Lower lobe of right lung (tissue), 2 donors: Measurements from ENCODE around the gene PNKD. TPM values are rescaled to one million over a fixed set of nuclear protein-coding genes. Genes with fewer than 3 reads are reported as not detected.

Experiments used
- ATAC-seq, 2 donors: fragments of 200-7000 bp; cut with Tn5 transposase; one replicate each; pipeline ENCODE4 v1.9.1; 2020 to 2022; ENCODE audit warnings: mild to moderate bottlenecking in 2 of 2, moderate library complexity in 2 of 2
- DNase-seq: peaks from one replicate; pipeline ENCODE4 v3.0.0-alpha.2; 2020
- H3K27ac ChIP-seq: fragments of 200-600 bp; one replicate; pipeline ENCODE4 v1.8.0; 2022
- H3K27me3 ChIP-seq: fragments of 200-600 bp; one replicate; pipeline ENCODE4 v1.8.0; 2022; ENCODE audit warnings: low read depth
- H3K36me3 ChIP-seq: fragments of 200-600 bp; one replicate; pipeline ENCODE4 v1.8.0; 2022; ENCODE audit warnings: mild to moderate bottlenecking
- H3K4me1 ChIP-seq: fragments of 200-600 bp; one replicate; pipeline ENCODE4 v1.8.0; 2022
- H3K4me3 ChIP-seq: fragments of 200-600 bp; one replicate; pipeline ENCODE4 v1.8.0; 2022; ENCODE audit warnings: mild to moderate bottlenecking
- H3K9me3 ChIP-seq: fragments of 200-600 bp; one replicate; pipeline ENCODE4 v1.8.0; 2022
- CTCF ChIP-seq: fragments of 200-600 bp; IDR thresholded peaks from one replicate; pipeline ENCODE4 v1.8.0; 2022; ENCODE audit warnings: antibody characterized with exemption, mild to moderate bottlenecking
- intact Hi-C: fragments of 100-400 bp; cut with DNase I; formaldehyde crosslinking; loops from one replicate; pipeline ENCODE4 v1.11.0; 2022
- total RNA-seq: library from RNA; stranded (reverse); fragmentation: NEBNext Ultra II Directional; extraction: Animal tissue kit (Norgen Biotek cat#: 25700); gene quantifications from one replicate; pipeline ENCODE4 v1.2.1, GENCODE V29; 2021
- donor health status: DM: no; HTN: yes; CAD: no; lungs with severe emphysema.

Gene PNKD
- total RNA-seq, 1 donor from 2014 or later: 65.8 TPM

GRCh38 chr2:218371983-218372350, 101.6 kb downstream of the PNKD start:
- peaks cover 43% of the 10 kb centered on the region for H3K4me1 ChIP-seq
- ATAC-seq: no peak
- intact Hi-C loops: no loop called here
- H3K27ac ChIP-seq: peak overlapping the region; percentile 95
- DNase-seq: peak; percentile 14
- H3K27me3 ChIP-seq: no peaks in the 10 kb centered on the region
- no peaks in the 10 kb centered on the region for H3K36me3 ChIP-seq
- no peak for TF ChIP-seq CTCF
- H3K4me3 ChIP-seq: no peak overlapping the region
- H3K9me3 ChIP-seq: peaks cover under 1% of the 10 kb centered on the region

GRCh38 chr2:218374795-218375194, 104.5 kb downstream of the PNKD start:
- H3K27me3 ChIP-seq: no peaks in the 10 kb centered on the region
- no peaks in the 10 kb centered on the region for H3K9me3 ChIP-seq
- no peak for TF ChIP-seq CTCF
- peaks cover 21% of the 10 kb centered on the region for H3K4me1 ChIP-seq
- H3K27ac ChIP-seq: no peak overlapping the region
- no peaks in the 10 kb centered on the region for H3K36me3 ChIP-seq
- ATAC-seq (no peak), DNase-seq (peak; percentile 4)
- H3K4me3 ChIP-seq: no peak overlapping the region
- intact Hi-C loops: no loop called here

GRCh38 chr2:218375212-218375611, 104.9 kb downstream of the PNKD start:
- no peaks in the 10 kb centered on the region for H3K27me3 ChIP-seq
- H3K4me3 ChIP-seq: no peak overlapping the region
- no peak overlapping the region for H3K27ac ChIP-seq
- no peak for DNase-seq
- no peaks in the 10 kb centered on the region for H3K9me3 ChIP-seq
- ATAC-seq: no peak
- peaks cover 16% of the 10 kb centered on the region for H3K4me1 ChIP-seq
- intact Hi-C loops: no loop called here
- TF ChIP-seq CTCF: no peak
- H3K36me3 ChIP-seq: no peaks in the 10 kb centered on the region

GRCh38 chr2:218378053-218378452, 107.7 kb downstream of the PNKD start:
- Histone ChIP-seq H3K9me3 (no peaks in the 10 kb centered on the region), H3K36me3 (no peaks in the 10 kb centered on the region), H3K27me3 (no peaks in the 10 kb centered on the region), H3K4me3 (no peak overlapping the region), H3K4me1 (no peaks in the 10 kb centered on the region), H3K27ac (no peak overlapping the region)
- intact Hi-C loops: no loop called here
- ATAC-seq (peak; percentile 59 to 60), DNase-seq (no peak)
- TF ChIP-seq CTCF: no peak

- intact Hi-C loops: no loop called here
- no peak for TF ChIP-seq CTCF
- DNase-seq: peak; percentile 92
- Histone ChIP-seq H3K4me1 (no peaks in the 10 kb centered on the region), H3K4me3 (peak within 1 kb of the TSS; percentile 53), H3K36me3 (peaks cover 4% of the 10 kb centered on the region), H3K9me3 (no peaks in the 10 kb centered on the region), H3K27me3 (no peaks in the 10 kb centered on the region), H3K27ac (peak within 1 kb of the TSS; percentile 85)
- ATAC-seq: peak; percentile 78 to 93
Observed at GRCh38 chr2:218381916-218382366, 111.6 kb downstream of the PNKD start, which contains the start of gene SLC11A1. SLC11A1 (plus strand) TSS chr2:218382273; CDS start chr2:218382369, 96 bp downstream.

GRCh38 chr2:218382785-218383184, 112.5 kb downstream of the PNKD start:
- no peak for ATAC-seq
- peaks cover 3% of the 10 kb centered on the region for H3K4me1 ChIP-seq
- TF ChIP-seq CTCF: no peak

More at GRCh38 chr2:218382785-218383184, 112.5 kb downstream of the PNKD start:
- DNase-seq: no peak
- Histone ChIP-seq H3K36me3 (peaks cover 7% of the 10 kb centered on the region), H3K9me3 (no peaks in the 10 kb centered on the region), H3K27me3 (no peaks in the 10 kb centered on the region), H3K27ac (peak overlapping the region; percentile 85), H3K4me3 (peak overlapping the region; percentile 53)
- intact Hi-C loops: no loop called here
